H1 (cell line): ENCODE results near the gene ATP2B3. TPM values are rescaled to one million over a fixed set of nuclear protein-coding genes. Genes with fewer than 3 reads are reported as not detected.

Experiments
- NRF1 ChIP-seq: IDR thresholded peaks from 2 replicates; pipeline ENCODE4 v1.6.1; 2011; ENCODE audit warnings: mild to moderate bottlenecking, low read depth, low read length, improper control_type of control experiment
- ZNF274 ChIP-seq: IDR thresholded peaks from 2 replicates; pipeline ENCODE4 v1.7.0; 2012; ENCODE audit warnings: low read length, borderline replicate concordance; ENCODE audit errors: extremely low read depth
- polyA plus RNA-seq, 7 experiments: library from polyadenylated mRNA; depleted of rRNA in 3 of 7; stranded (reverse) in 5 of 7; unstranded in 2 of 7; fragments of >200 nt in 5 of 7; fragments of 200-250 nt in 2 of 7; gene quantifications; 1 replicate in 5 of 7; 2 replicates in 1 of 7; 4 replicates in 1 of 7; pipeline versions ENCODE4 v1.2.1 to v1.2.3, GENCODE V29; 2011 to 2013; ENCODE audit warnings: missing spikeins in 2 of 7, mixed read lengths in 2 of 7
- total RNA-seq: library from RNA; stranded (reverse); fragmentation: NEBNext Ultra II Directional; extraction: Animal tissue kit (Norgen Biotek cat#: 25700); gene quantifications from 2 replicates; pipeline ENCODE4 v1.2.1, GENCODE V29; 2021
- TF ChIP-seq, protein P1 (sequence below): IDR thresholded peaks from 2 replicates; pipeline ENCODE4 v1.6.1; 2011; ENCODE audit warnings: low read depth, mild to moderate bottlenecking, low read length; ENCODE audit not compliant: insufficient read depth

ATP2B3 gene
- total and polyA plus RNA-seq, 2 of the 8 experiments (the other 6 are each of a cell fraction or from before 2014, with no cell fraction given), result 0.14 to 0.19 TPM

DNA sequence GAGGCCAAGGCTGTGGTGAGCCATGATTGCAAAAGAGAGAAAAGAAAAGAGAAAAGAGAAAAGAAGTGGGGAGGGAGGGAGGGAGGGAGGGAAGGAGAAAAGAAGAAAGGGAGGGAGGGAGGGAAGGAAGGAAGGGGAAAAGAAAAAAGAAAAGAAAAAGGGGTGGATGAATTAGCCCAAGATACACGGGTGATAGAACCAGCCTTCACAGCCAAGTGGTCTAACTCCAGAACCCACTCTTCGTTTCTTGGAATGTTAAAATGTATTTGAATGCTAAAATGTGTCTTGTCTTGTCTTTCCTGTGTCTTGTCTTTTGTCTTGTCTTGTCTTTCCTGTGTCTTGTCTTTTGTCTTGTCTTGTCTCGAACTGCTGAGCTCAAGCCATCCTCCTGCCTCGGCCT lies 68.4 kb downstream of the ATP2B3 start (continued):
- TF ChIP-seq, protein P1, sequence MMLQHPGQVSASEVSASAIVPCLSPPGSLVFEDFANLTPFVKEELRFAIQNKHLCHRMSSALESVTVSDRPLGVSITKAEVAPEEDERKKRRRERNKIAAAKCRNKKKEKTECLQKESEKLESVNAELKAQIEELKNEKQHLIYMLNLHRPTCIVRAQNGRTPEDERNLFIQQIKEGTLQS, result no peak
- no peak for TF ChIP-seq ZNF274
- TF ChIP-seq NRF1, result no peak
